SIG-M5 treated with dmso at 0.1 percent for 504 hours (cell line): ENCODE data around the gene SYNGAP1.

ENCODE experiments used
- DNase-seq: peaks from one replicate; lab custom pipeline; 2025; ENCODE audit not compliant: unreplicated experiment; lab: John Stamatoyannopoulos, UW

Gene SYNGAP1

GRCh38 chr6:33420491-33421343, 852 bp downstream of the SYNGAP1 start:
- no peak for DNase-seq

- no peak for DNase-seq
Observed at GRCh38 chr6:33421344-33421643, 1.4 kb downstream of the SYNGAP1 start.

- DNase-seq: no peak
Observed at GRCh38 chr6:33423777-33424176, 3.9 kb downstream of the SYNGAP1 start.

GRCh38 chr6:33424855-33425667, 5.2 kb downstream of the SYNGAP1 start:
- no peak for DNase-seq

GRCh38 chr6:33425668-33426577, 6.1 kb downstream of the SYNGAP1 start:
- peak; percentile 70 for DNase-seq

- DNase-seq: no peak
Observed at GRCh38 chr6:33426590-33427511, 7.0 kb downstream of the SYNGAP1 start.

GRCh38 chr6:33427585-33428223, 7.8 kb downstream of the SYNGAP1 start:
- no peak for DNase-seq

GRCh38 chr6:33428224-33428965, 8.5 kb downstream of the SYNGAP1 start:
- peak; percentile 46 for DNase-seq

- no peak for DNase-seq
Observed at GRCh38 chr6:33428966-33429749, 9.3 kb downstream of the SYNGAP1 start.

GRCh38 chr6:33429750-33430052, 9.8 kb downstream of the SYNGAP1 start:
- DNase-seq: no peak

- no peak for DNase-seq
Observed at GRCh38 chr6:33430334-33430733, 10.5 kb downstream of the SYNGAP1 start.

GRCh38 chr6:33430991-33431879, 11.4 kb downstream of the SYNGAP1 start:
- DNase-seq: peak; percentile 55

- DNase-seq: peak; percentile 20
Observed at GRCh38 chr6:33431880-33432541, 12.1 kb downstream of the SYNGAP1 start.

- no peak for DNase-seq
Observed at GRCh38 chr6:33432546-33432945, 12.7 kb downstream of the SYNGAP1 start.

GRCh38 chr6:33433001-33433543, 13.2 kb downstream of the SYNGAP1 start:
- DNase-seq: no peak

GRCh38 chr6:33433544-33434191, 13.8 kb downstream of the SYNGAP1 start:
- no peak for DNase-seq
